Measurements from ENCODE around the gene CRIM1. TPM values are rescaled to one million over a fixed set of nuclear protein-coding genes. Genes with fewer than 3 reads are reported as not detected.

Gene CRIM1
- total and polyA plus RNA-seq, 2 of the 8 experiments (the other 6 are each of a cell fraction or from before 2014, with no cell fraction given), result 9.4 to 28.4 TPM

GRCh38 chr2:36404318-36404717, 48.7 kb downstream of the CRIM1 start:
- no peak overlapping the region for H2AK5ac ChIP-seq (ENCODE audit: low read depth, low read length)
- no peak overlapping the region for H3K4me3 ChIP-seq (ENCODE audit: extremely low read depth in 1 of 4, insufficient read depth in 2 of 4, low read depth in 3 of 4, low read length in 4 of 4)
- DNase-seq (ENCODE audit: low read depth in 1 of 2, low spot score in 2 of 2), result no peak
- no peak overlapping the region for H3K9ac ChIP-seq (replicated peaks in 1 of 4; ENCODE audit: extremely low read depth in 1 of 4, low read depth in 3 of 4, low read length in 3 of 4)
- ChIA-PET CTCF (ENCODE audit: partially characterized antibody) (interaction anchor here (1.2 to 2.2 kb wide), 6 partner anchors 8 to 41 kb away, joined by 3 to 7 read pairs (median 4); no protein-coding TSS in a partner anchor), POLR2A (ENCODE audit: partially characterized antibody) (interaction anchor here (0.9 to 1.5 kb wide), 3 partner anchors 15 to 57 kb away, joined by 3 read pairs; no protein-coding TSS in a partner anchor)
- H2BK20ac ChIP-seq (ENCODE audit: low read length), result no peak overlapping the region
- H2BK12ac ChIP-seq (ENCODE audit: low read depth, low read length), result no peak overlapping the region
- peaks cover 4 to 14% (median 8%) of the 10 kb centered on the region in 4 experiments; a peak in 5 of 7 replicates for H3K4me1 ChIP-seq (replicated peaks in 1 of 4; ENCODE audit: control insufficient read depth in 3 of 4, insufficient read depth in 4 of 4, low read length in 3 of 4)
- no peak overlapping the region for H4K91ac ChIP-seq (replicated peaks; ENCODE audit: insufficient read length, low read length)
- no peak overlapping the region for H4K8ac ChIP-seq (ENCODE audit: extremely low read depth, insufficient read depth, low read length)
- no peak for FAIRE-seq
- WGBS, 2 experiments (ENCODE audit: extremely low coverage in 1 of 2, insufficient coverage in 1 of 2, insufficient read length in 1 of 2, insufficient replicate concordance in 2 of 2, low coverage in 1 of 2, low lambda C conversion rate in 2 of 2, missing lambda C conversion rate in 1 of 2), result 88% methylated on average over 3 of the region's 3 CpGs; no CpG with 5 or more reads in 1 of the 2 experiments
- H3K36me3 ChIP-seq (ENCODE audit: control insufficient read depth in 2 of 4, insufficient read depth in 4 of 4, low read length in 3 of 4), result no peaks in the 10 kb centered on the region
- no peak overlapping the region for H2AFZ ChIP-seq (ENCODE audit: low read length)
- no peak overlapping the region for H2BK120ac ChIP-seq (replicated peaks; ENCODE audit: low read depth, low read length)
- H3K56ac ChIP-seq (replicated peaks; ENCODE audit: insufficient read length, low read depth, low read length), result no peak overlapping the region
- H3K4ac ChIP-seq (replicated peaks; ENCODE audit: insufficient read length, low read depth, low read length), result no peak overlapping the region
- H3K23ac ChIP-seq (ENCODE audit: insufficient read length), result no peak overlapping the region
- H3K9me3 ChIP-seq (ENCODE audit: insufficient read depth in 2 of 2, low read depth in 1 of 2, low read length in 1 of 2), result no peaks in the 10 kb centered on the region
- no peaks in the 10 kb centered on the region for H3K23me2 ChIP-seq (ENCODE audit: low read depth, low read length)
- H3K79me2 ChIP-seq (ENCODE audit: control insufficient read depth in 1 of 2, insufficient read depth in 2 of 2, low read length in 2 of 2), result peaks cover 8 to 93% of the 10 kb centered on the region in 2 experiments; a peak in 3 of 4 replicates
- no peaks in the 10 kb centered on the region for H3K27me3 ChIP-seq (replicated peaks in 1 of 4; ENCODE audit: control insufficient read depth in 3 of 4, extremely low read depth in 1 of 4, insufficient read depth in 3 of 4, low read length in 3 of 4)
- H4K20me1 ChIP-seq (replicated peaks in 1 of 2; ENCODE audit: control insufficient read depth in 1 of 2, insufficient read depth in 2 of 2, low read length in 2 of 2), result peaks cover 0 to 2% of the 10 kb centered on the region in 2 experiments
- no peak overlapping the region for H2BK15ac ChIP-seq (ENCODE audit: low read length)
- no peak overlapping the region for H3K14ac ChIP-seq (ENCODE audit: insufficient read length)
- H2BK5ac ChIP-seq (ENCODE audit: low read depth, low read length), result no peak overlapping the region
- H3K27ac ChIP-seq (ENCODE audit: low read depth, low read length), result no peak overlapping the region
- no peak overlapping the region for H3K18ac ChIP-seq (ENCODE audit: extremely low read depth, low read length)
- H3K79me1 ChIP-seq (ENCODE audit: low read depth, low read length), result peaks cover 5% of the 10 kb centered on the region; the same call in 1 of the 2 replicates
- no peak overlapping the region for H3K4me2 ChIP-seq (ENCODE audit: insufficient read depth in 1 of 2, low read depth in 2 of 2, low read length in 2 of 2)
- H4K5ac ChIP-seq (ENCODE audit: insufficient read length, low read depth, low read length), result no peak overlapping the region
- TF ChIP-seq GABPA (IDR thresholded peaks at IDR 0.05; ENCODE audit: borderline replicate concordance, insufficient read depth, low read length) (no peak), BCL11A (IDR thresholded peaks at IDR 0.05; ENCODE audit: low read depth in 2 of 2, low read length in 2 of 2) (no peak), KDM5A (IDR thresholded peaks at IDR 0.05; ENCODE audit: low read length) (no peak), ATF3 (IDR thresholded peaks at IDR 0.05; ENCODE audit: insufficient read depth, low read depth, low read length) (no peak), CBX8 (IDR thresholded peaks at IDR 0.05; ENCODE audit: borderline replicate concordance, low read depth, low read length) (no peak), CTCF (IDR thresholded peaks at IDR 0.05; ENCODE audit: control extremely low read depth in 1 of 3, insufficient read depth in 1 of 3, low read depth in 1 of 3, low read length in 3 of 3) (no peak), RAD21 (IDR thresholded peaks at IDR 0.05 in 1 of 2, conservative IDR thresholded peaks at IDR 0.05 in 1 of 2; ENCODE audit: low read depth in 2 of 2, low read length in 2 of 2) (no peak), TCF12 (IDR thresholded peaks at IDR 0.05; ENCODE audit: low read depth, low read length) (no peak), HDAC2 (IDR thresholded peaks at IDR 0.05; ENCODE audit: borderline replicate concordance in 1 of 2, low read depth in 2 of 2, low read length in 2 of 2) (no peak)
